ENCODE measurements around the gene L3HYPDH. TPM values are rescaled to one million over a fixed set of nuclear protein-coding genes. Genes with fewer than 3 reads are reported as not detected.

L3HYPDH gene
- total and polyA plus RNA-seq, 2 of the 13 experiments (the other 11 are each of a cell fraction or from before 2014, with no cell fraction given) = 30.5 to 36.6 TPM

- peaks cover 0 to 6% of the 10 kb centered on the region in 2 experiments; a peak in 1 of 5 replicates for H3K36me3 ChIP-seq (replicated peaks in 1 of 2; ENCODE audit: control insufficient read depth in 1 of 2, insufficient read depth in 2 of 2, low read length in 2 of 2)
- no peaks in the 10 kb centered on the region for H3K79me2 ChIP-seq (ENCODE audit: insufficient read depth, low read length)
- 3% methylated on average over 8 of the region's 105 CpGs for WGBS (ENCODE audit: low lambda C conversion rate)
- peak overlapping the region; percentile 71 for H3K9ac ChIP-seq (ENCODE audit: insufficient read depth, low read depth, low read length)
- H3K4me1 ChIP-seq (ENCODE audit: insufficient read depth, low read length) = peaks cover 22% of the 10 kb centered on the region
- peak overlapping the region; percentile 64 for H3K27ac ChIP-seq (ENCODE audit: extremely low read length, insufficient read depth, low read length)
- ATAC-seq (peak; percentile 85), DNase-seq (ENCODE audit: low spot score) (peak; percentile 24), FAIRE-seq (no peak)
- CTCF ChIA-PET (ENCODE audit: low intra/inter-chr PET ratio, low total read pairs) = no interaction called here
- H2AFZ ChIP-seq (ENCODE audit: low read length) = no peak overlapping the region
- H3K4me2 ChIP-seq (ENCODE audit: low read depth, low read length) = peak overlapping the region; percentile 86
- intact Hi-C loops (cut with micrococcal nuclease; ENCODE audit: unreplicated experiment) (loop anchor here (1.0 kb wide), 1 partner anchor 20 kb away; the partner anchor contains the start of genes JKAMP and L3HYPDH), in situ Hi-C loops (cut with HindIII; ENCODE audit: extremely low pct_ligation_motif_present, low pct_unique_long_range_greater_than_20kb) (no loop called here)
- BruUV-seq (replicated peaks) = no TSS peak
- peak overlapping the region; percentile 53 to 77 (median 77) for H3K4me3 ChIP-seq (replicated peaks in 1 of 3; ENCODE audit: insufficient read depth in 1 of 3, low read depth in 2 of 3, low read length in 3 of 3)
- POLR2A ChIA-PET = interaction anchor here (1.4 to 2.0 kb wide), 2 partner anchors 12 to 19 kb away, joined by 3 to 18 read pairs; partner anchors contain the start of genes JKAMP and L3HYPDH
- H3K27me3 ChIP-seq (ENCODE audit: control insufficient read depth in 1 of 2, insufficient read depth in 2 of 2, low read length in 2 of 2) = no peaks in the 10 kb centered on the region
- H3K9me3 ChIP-seq (ENCODE audit: low read length) = no peaks in the 10 kb centered on the region
- H4K20me1 ChIP-seq (ENCODE audit: insufficient read depth, low read length) = no peaks in the 10 kb centered on the region
- TF ChIP-seq SRSF1 (optimal IDR thresholded peaks at IDR 0.05; ENCODE audit: low read depth, low read length) (peak; percentile 16), KDM6A (CRISPR knock-in tag; IDR thresholded peaks at IDR 0.05; ENCODE audit: low read depth) (no peak), NBN (conservative IDR thresholded peaks at IDR 0.05) (no peak), CHD4 (IDR thresholded peaks at IDR 0.05; ENCODE audit: borderline replicate concordance, low read length) (no peak), KLF11 (CRISPR knock-in tag; IDR thresholded peaks at IDR 0.05) (no peak), ZNF264 (CRISPR knock-in tag; IDR thresholded peaks at IDR 0.05) (no peak), ZNF652 (CRISPR knock-in tag; IDR thresholded peaks at IDR 0.05; ENCODE audit: borderline replicate concordance, low read depth) (no peak), NR1H2 (CRISPR knock-in tag; IDR thresholded peaks at IDR 0.05; ENCODE audit: borderline replicate concordance, low read depth) (no peak), ZNF446 (CRISPR knock-in tag; IDR thresholded peaks at IDR 0.05) (peak; percentile 44; the same call in 1 of the 2 replicates), ZNF143 (CRISPR knock-in tag; IDR thresholded peaks at IDR 0.05) (no peak), HINFP (CRISPR knock-in tag; IDR thresholded peaks at IDR 0.05; ENCODE audit: low read depth) (peak; percentile 27; the same call in 1 of the 2 replicates), ZNF430 (CRISPR knock-in tag; IDR thresholded peaks at IDR 0.05) (peak; percentile 34; the same call in 1 of the 2 replicates), TARDBP (CRISPR knock-in tag; IDR thresholded peaks at IDR 0.05) (no peak; the same call in 1 of the 2 replicates), ZNF260 (CRISPR knock-in tag; IDR thresholded peaks at IDR 0.05; ENCODE audit: borderline replicate concordance, low read depth) (no peak)
- TF ChIP-seq, protein P1, sequence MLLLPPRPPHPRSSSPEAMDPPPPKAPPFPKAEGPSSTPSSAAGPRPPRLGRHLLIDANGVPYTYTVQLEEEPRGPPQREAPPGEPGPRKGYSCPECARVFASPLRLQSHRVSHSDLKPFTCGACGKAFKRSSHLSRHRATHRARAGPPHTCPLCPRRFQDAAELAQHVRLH (CRISPR knock-in tag; IDR thresholded peaks at IDR 0.05; ENCODE audit: borderline replicate concordance, low read depth) = no peak
- TF ChIP-seq, protein P2, sequence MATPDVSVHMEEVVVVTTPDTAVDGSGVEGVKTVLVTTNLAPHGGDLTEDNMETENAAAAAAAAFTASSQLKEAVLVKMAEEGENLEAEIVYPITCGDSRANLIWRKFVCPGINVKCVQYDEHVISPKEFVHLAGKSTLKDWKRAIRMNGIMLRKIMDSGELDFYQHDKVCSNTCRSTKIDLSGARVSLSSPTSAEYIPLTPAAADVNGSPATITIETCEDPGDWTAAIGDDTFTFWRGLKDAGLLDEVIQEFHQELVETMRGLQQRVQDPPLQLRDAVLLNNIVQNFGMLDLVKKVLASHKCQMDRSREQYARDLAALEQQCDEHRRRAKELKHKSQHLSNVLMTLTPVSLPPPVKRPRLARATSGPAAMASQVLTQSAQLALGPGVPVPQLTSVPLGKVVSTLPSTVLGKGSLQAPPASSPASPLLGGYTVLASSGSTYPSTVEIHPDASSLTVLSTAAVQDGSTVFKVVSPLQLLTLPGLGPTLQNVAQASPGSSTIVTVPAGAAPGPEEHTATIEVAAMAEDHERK (CRISPR knock-in tag; IDR thresholded peaks at IDR 0.05; ENCODE audit: low read depth) = no peak
- TF ChIP-seq, protein P3, sequence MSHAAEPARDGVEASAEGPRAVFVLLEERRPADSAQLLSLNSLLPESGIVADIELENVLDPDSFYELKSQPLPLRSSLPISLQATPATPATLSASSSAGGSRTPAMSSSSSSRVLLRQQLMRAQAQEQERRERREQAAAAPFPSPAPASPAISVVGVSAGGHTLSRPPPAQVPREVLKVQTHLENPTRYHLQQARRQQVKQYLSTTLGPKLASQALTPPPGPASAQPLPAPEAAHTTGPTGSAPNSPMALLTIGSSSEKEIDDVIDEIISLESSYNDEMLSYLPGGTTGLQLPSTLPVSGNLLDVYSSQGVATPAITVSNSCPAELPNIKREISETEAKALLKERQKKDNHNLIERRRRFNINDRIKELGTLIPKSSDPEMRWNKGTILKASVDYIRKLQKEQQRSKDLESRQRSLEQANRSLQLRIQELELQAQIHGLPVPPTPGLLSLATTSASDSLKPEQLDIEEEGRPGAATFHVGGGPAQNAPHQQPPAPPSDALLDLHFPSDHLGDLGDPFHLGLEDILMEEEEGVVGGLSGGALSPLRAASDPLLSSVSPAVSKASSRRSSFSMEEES (CRISPR knock-in tag; IDR thresholded peaks at IDR 0.05) = no peak
- TF ChIP-seq, protein P4, sequence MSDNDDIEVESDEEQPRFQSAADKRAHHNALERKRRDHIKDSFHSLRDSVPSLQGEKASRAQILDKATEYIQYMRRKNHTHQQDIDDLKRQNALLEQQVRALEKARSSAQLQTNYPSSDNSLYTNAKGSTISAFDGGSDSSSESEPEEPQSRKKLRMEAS (IDR thresholded peaks at IDR 0.05) = peak; percentile 26
Observed at GRCh38 chr14:59464486-59465315, 19.5 kb downstream of the L3HYPDH start.
